IPS DF 4.7 (cell line): ENCODE results near the gene L1TD1.
"Not testable (repeated sequence)": the region's sequence is repeated elsewhere in the genome, so short reads cannot be mapped to it uniquely, and the experiment has no call there.

ENCODE experiments used
- DNase-seq: peaks from one replicate; pipeline ENCODE4 v3.0.0-alpha.2; 2013; ENCODE audit warnings: low spot score; ENCODE audit errors: extremely low read depth

Gene L1TD1

DNA sequence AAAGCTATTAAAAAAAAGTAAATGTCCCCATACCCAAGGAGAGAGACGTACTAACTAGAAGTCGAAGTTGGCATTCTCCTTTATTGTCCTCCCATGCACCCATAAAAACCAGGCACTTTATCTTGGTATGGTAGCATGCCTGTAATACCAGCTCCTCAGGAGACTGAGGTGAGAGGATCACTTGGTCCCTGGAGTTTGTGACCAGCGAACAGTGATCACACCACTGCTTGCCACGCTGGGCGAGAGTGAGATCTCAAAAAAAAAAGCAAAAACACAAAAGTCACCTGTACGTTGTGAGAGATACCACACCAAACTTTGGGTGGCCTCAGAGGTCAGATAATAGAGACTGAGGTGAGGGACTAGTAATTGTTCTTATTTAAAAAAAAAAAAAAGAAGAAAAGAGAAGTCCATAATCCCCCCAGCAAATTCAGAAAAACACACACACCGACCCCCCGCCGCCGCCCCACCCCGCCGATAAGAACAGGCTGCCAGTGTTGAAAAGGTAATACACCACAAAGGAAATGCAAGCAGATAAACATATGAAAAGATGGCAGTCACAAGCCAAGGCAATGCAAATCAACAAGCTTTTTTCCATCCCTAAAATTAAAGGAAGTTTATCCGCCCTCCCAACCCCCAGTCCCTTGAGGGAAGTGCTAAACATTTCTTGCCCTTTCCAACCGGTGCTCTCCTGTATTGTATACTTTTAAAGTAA lies 3.6 kb downstream of the L1TD1 start:
- no peak for DNase-seq

GRCh38 chr1:62198781-62199125 lies 4.1 kb downstream of the L1TD1 start:
- no peak for DNase-seq

DNA sequence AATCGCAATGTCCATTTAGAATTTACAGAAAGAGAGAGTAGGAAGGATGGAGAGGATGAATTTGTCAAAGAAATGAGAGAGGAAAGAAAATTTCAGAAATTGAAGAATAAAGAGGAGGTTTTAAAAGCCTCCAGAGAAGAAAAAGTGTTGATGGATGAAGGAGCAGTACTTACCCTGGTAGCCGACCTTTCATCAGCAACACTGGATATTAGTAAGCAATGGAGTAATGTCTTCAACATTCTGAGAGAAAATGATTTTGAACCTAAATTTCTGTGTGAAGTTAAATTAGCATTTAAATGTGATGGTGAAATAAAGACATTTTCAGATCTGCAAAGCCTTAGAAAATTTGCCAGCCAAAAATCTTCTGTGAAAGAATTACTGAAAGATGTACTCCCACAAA lies 12.5 kb downstream of the L1TD1 start:
- no peak for DNase-seq

DNA sequence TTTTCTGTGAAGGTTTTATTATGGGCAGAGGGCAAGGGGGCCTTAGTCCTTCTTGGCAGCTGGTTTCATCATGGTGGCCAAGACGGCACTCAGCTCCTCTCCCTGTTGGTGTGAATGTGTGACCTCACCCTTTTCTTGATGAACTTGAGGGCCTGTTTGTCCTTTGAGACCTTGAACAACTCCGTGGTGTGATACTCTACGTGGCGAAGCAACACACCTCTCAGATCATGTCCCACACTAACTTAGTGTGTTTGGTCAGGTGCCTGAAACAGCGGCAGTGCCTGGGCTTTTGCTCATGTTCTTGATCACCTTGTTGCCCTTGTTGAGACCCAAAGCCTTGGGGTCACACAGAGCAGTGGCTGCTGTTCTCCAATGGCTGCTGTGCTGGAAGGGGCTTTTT lies 13.4 kb downstream of the L1TD1 start:
- DNase-seq, result no peak

- no peak for DNase-seq
These were observed 14.3 kb downstream of the L1TD1 start for GRCh38 chr1:62208970-62209369.

GRCh38 chr1:62209931-62210595 lies 15.4 kb downstream of the L1TD1 start:
- DNase-seq, result no peak

GRCh38 chr1:62210960-62211359 lies 16.3 kb downstream of the L1TD1 start:
- no peak for DNase-seq

DNA sequence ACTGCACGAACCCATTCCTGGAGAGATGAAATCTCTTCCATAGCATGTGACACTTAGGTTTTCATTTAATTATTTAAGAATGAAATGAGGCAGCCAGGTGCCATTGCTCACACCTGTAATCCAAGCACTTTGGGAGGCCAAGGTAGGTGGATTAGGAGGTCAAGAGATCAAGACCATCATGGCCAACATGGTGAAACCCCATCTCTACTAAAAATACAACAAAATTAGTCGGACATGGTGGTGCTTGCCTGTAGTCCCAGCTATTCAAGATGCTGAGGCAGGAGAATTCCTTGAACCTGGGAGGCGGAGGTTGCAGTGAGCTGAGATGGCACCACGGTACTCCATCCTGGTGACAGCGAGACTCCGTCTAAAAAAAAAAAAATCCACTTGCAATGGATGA lies 17.8 kb downstream of the L1TD1 start:
- DNase-seq, result no peak

GRCh38 chr1:62213075-62213914 lies 18.6 kb downstream of the L1TD1 start:
- DNase-seq, result no peak

GRCh38 chr1:62218604-62219003 lies 24.0 kb downstream of the L1TD1 start:
- no peak for DNase-seq

DNA sequence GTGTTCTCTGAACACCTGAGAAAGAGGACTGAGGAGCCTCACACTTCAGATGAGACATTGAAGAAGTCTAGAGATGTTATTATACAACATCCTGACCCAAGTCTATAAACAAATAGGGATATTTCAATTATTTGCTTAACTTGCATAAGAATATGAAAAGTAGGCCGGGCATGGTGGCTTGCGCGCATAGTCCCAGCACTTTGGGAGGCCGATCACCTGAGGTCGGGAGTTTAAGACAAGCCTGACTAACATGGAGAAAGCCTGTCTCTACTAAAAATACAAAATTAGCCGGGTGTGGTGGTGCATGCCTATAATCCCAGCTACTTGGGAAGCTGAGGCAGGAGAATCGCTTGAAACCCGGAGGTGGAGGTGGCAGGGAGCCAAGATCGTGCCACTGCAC lies 25.8 kb downstream of the L1TD1 start:
- not testable (repeated sequence) for DNase-seq

GRCh38 chr1:62221171-62221570 lies 26.5 kb downstream of the L1TD1 start:
- DNase-seq, result no peak

GRCh38 chr1:62222321-62222720 lies 27.7 kb downstream of the L1TD1 start:
- DNase-seq, result no peak

- no peak for DNase-seq
These were observed 29.5 kb downstream of the L1TD1 start for GRCh38 chr1:62224182-62224581.

DNA sequence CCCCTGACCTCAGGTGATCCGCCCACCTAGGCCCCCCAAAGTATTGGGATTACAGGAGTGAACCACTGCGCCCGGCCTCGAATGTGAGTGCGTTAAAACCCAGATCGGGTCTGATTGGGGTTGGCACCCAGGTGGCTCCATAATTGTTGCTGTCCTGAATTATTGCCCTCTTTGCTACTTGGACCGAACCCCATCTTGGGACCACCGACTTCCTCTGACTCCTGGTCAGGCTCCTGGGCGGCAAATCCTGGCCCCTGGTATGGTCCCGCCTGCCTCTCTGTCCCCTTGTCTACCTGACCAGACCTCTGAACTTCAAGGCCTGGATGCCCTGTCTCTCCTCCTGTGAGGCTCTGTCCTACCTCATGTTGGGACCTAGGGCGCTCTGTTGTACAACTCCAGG lies 32.8 kb downstream of the L1TD1 start:
- no peak for DNase-seq

GRCh38 chr1:62228136-62228882 lies 33.7 kb downstream of the L1TD1 start:
- no peak for DNase-seq

- no peak for DNase-seq
These were observed 34.2 kb downstream of the L1TD1 start for GRCh38 chr1:62228883-62229187.

GRCh38 chr1:62229468-62229867 lies 34.8 kb downstream of the L1TD1 start:
- DNase-seq, result no peak

- DNase-seq, result no peak
These were observed 35.3 kb downstream of the L1TD1 start for GRCh38 chr1:62229932-62230331.

GRCh38 chr1:62230718-62231117 lies 36.1 kb downstream of the L1TD1 start:
- no peak for DNase-seq

DNA sequence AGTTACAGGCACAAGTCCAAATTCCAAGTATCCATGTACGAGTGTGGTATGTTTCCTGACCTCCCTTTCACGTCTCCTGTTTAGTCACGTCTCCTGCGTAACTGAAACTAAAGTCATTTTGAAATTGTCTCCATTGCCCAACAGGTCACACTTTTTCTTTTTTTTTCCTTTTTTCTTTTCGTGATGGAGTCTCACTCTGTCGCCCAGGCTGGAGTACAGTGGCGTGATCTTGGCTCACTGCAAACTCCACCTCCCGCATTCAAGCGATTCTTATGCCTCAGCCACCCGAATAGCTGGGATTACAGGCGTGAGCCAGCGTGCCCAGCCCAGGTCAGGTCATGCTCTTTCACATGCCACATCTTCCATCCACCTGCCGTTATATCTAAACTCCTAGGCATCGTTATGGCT lies 38.2 kb downstream of the L1TD1 start:
- no peak for DNase-seq

- DNase-seq, result no peak
These were observed 39.3 kb downstream of the L1TD1 start for GRCh38 chr1:62233926-62234450.
